IMR-90 (cell line): Measurements from ENCODE around the gene SV2C. TPM values are rescaled to one million over a fixed set of nuclear protein-coding genes. Genes with fewer than 3 reads are reported as not detected.

Experiments
- ATAC-seq: fragments of 200-7000 bp; cut with Tn5 transposase; 2 replicates; pipeline ENCODE4 v1.9.1; 2020; ENCODE audit warnings: low read depth, mild to moderate bottlenecking, moderate library complexity
- BruUV-seq: library from RNA; stranded (reverse); fragments of 400-500 nt; replicated peaks from 2 replicates; lab custom pipeline; 2021; lab: Mats Ljungman, UMichigan
- CTCF ChIA-PET: fragments of 300-600 bp; formaldehyde crosslinking; extraction: SDS; loops from one replicate; lab custom pipeline; 2021; ENCODE audit warnings: antibody characterized with exemption; lab: Yijun Ruan, JAX
- POLR2A ChIA-PET: fragments of 300-600 bp; sonication (Branson Sonifier 250); formaldehyde crosslinking; loops from one replicate; lab custom pipeline; 2022; ENCODE audit warnings: antibody characterized with exemption; ENCODE audit not compliant: unreplicated experiment; lab: Charles Lee
- DNase-seq: peaks from one replicate; pipeline ENCODE4 v3.0.0; 2013
- H2AFZ ChIP-seq: replicated peaks from 2 replicates; pipeline ENCODE3; 2013; ENCODE audit warnings: low read length, mild to moderate bottlenecking; ENCODE audit not compliant: poor library complexity
- H2AK5ac ChIP-seq: 2 replicates; pipeline ENCODE4 v1.6.1; 2013; ENCODE audit warnings: low read depth, low read length, inconsistent platforms
- H2AK9ac ChIP-seq: replicated peaks from 2 replicates; pipeline ENCODE3; 2013; ENCODE audit warnings: mild to moderate bottlenecking, low read depth, low read length, moderate library complexity; ENCODE audit not compliant: poor library complexity
- H2BK120ac ChIP-seq: 2 replicates; pipeline ENCODE4 v1.6.1; 2013; ENCODE audit warnings: low read depth, low read length, inconsistent platforms
- H2BK15ac ChIP-seq: 3 replicates; pipeline ENCODE4 v1.6.1; 2013; ENCODE audit warnings: low read depth, low read length, inconsistent platforms
- H2BK20ac ChIP-seq: 2 replicates; pipeline ENCODE4 v1.6.1; 2013; ENCODE audit warnings: low read depth, mild to moderate bottlenecking, inconsistent platforms, low read length, moderate library complexity
- H2BK5ac ChIP-seq: 2 replicates; pipeline ENCODE4 v1.6.1; 2013; ENCODE audit warnings: mild to moderate bottlenecking, low read depth, low read length, inconsistent platforms; ENCODE audit not compliant: poor library complexity, severe bottlenecking
- H3K14ac ChIP-seq: replicated peaks from 2 replicates; pipeline ENCODE4 v1.6.1; 2013; ENCODE audit warnings: low read depth, low read length, inconsistent platforms
- H3K18ac ChIP-seq: 2 replicates; pipeline ENCODE4 v1.6.1; 2013; ENCODE audit warnings: low read depth, low read length, control low read depth
- H3K23ac ChIP-seq: 2 replicates; pipeline ENCODE4 v1.6.1; 2013; ENCODE audit warnings: low read depth, low read length, inconsistent platforms
- H3K27ac ChIP-seq: 2 replicates; pipeline ENCODE4 v1.5.1; 2013; ENCODE audit warnings: mild to moderate bottlenecking, control low read depth, low read length; ENCODE audit not compliant: insufficient read depth
- H3K27me3 ChIP-seq: 2 replicates; pipeline ENCODE4 v1.6.1; 2013; ENCODE audit warnings: low read length; ENCODE audit not compliant: control insufficient read depth, insufficient read depth
- H3K36me3 ChIP-seq: 2 replicates; pipeline ENCODE4 v1.6.1; 2013; ENCODE audit warnings: low read length, mixed read lengths; ENCODE audit not compliant: control insufficient read depth, insufficient read depth
- H3K4ac ChIP-seq: 2 replicates; pipeline ENCODE4 v1.6.1; 2013; ENCODE audit warnings: low read depth, low read length, inconsistent platforms
- H3K4me1 ChIP-seq: 2 replicates; pipeline ENCODE4 v1.6.1; 2013; ENCODE audit warnings: low read length, mixed read lengths; ENCODE audit not compliant: control insufficient read depth, insufficient read depth
- H3K4me2 ChIP-seq: 2 replicates; pipeline ENCODE4 v1.6.1; 2013; ENCODE audit warnings: low read depth, mild to moderate bottlenecking, control low read depth, low read length, moderate library complexity
- H3K4me3 ChIP-seq: 2 replicates; pipeline ENCODE4 v1.5.1; 2013; ENCODE audit warnings: low read depth, mild to moderate bottlenecking, control low read depth, low read length, moderate library complexity; ENCODE audit not compliant: insufficient read depth
- H3K56ac ChIP-seq: 2 replicates; pipeline ENCODE4 v1.6.1; 2013; ENCODE audit warnings: low read length, inconsistent platforms; ENCODE audit not compliant: insufficient read depth; ENCODE audit errors: extremely low read depth
- H3K79me1 ChIP-seq, 2 experiments: 2 replicates each; pipeline ENCODE4 v1.6.1; 2013; ENCODE audit warnings: low read length in 2 of 2, inconsistent platforms in 1 of 2, low read depth in 1 of 2
- H3K9ac ChIP-seq: 2 replicates; pipeline ENCODE4 v1.6.1; 2013; ENCODE audit warnings: low read depth, low read length, control low read depth
- H3K9me1 ChIP-seq: 2 replicates; pipeline ENCODE4 v1.6.1; 2013; ENCODE audit warnings: low read length, inconsistent platforms; ENCODE audit not compliant: insufficient read depth
- H3K9me3 ChIP-seq: 2 replicates; pipeline ENCODE4 v1.6.1; 2013; ENCODE audit warnings: low read length; ENCODE audit not compliant: control insufficient read depth, insufficient read depth
- H4K20me1 ChIP-seq: 2 replicates; pipeline ENCODE4 v1.6.1; 2013; ENCODE audit warnings: low read length, inconsistent platforms; ENCODE audit not compliant: insufficient read depth
- H4K5ac ChIP-seq: 2 replicates; pipeline ENCODE4 v1.6.1; 2013; ENCODE audit warnings: mild to moderate bottlenecking, low read depth, low read length, control low read depth
- H4K8ac ChIP-seq, 2 experiments: 2 replicates each; pipeline ENCODE4 v1.6.1; 2013; ENCODE audit warnings: low read depth in 2 of 2, low read length in 2 of 2, control low read depth in 1 of 2, inconsistent platforms in 1 of 2
- H4K91ac ChIP-seq: 2 replicates; pipeline ENCODE4 v1.6.1; 2013; ENCODE audit warnings: low read depth, low read length, inconsistent platforms; ENCODE audit not compliant: insufficient read depth
- RAD21 ChIP-seq: IDR thresholded peaks from 2 replicates; pipeline ENCODE4 v1.6.1; 2012; ENCODE audit warnings: low read length, improper control_type of control experiment
- USF2 ChIP-seq: fragments of 150-350 bp; IDR thresholded peaks from 2 replicates; pipeline ENCODE4 v1.6.1; 2017; ENCODE audit warnings: mild to moderate bottlenecking, antibody characterized with exemption, low read length, low read depth
- WGBS, 2 experiments: methylation state at CpG; one replicate each; pipeline versions ENCODE4 v1.1.5 to v1.1.7; 2013; ENCODE audit warnings: missing lambda C conversion rate in 2 of 2; ENCODE audit not compliant: insufficient read length in 1 of 2; ENCODE audit errors: extremely low coverage in 2 of 2; 5-methylcytosine and 5-hydroxymethylcytosine counted together
- dilution Hi-C: fragments of 300-500 bp; cut with HindIII; formaldehyde crosslinking; loops from one replicate; pipeline ENCODE4 v1.14.3; 2018; ENCODE audit warnings: low sequenced_read_pairs; ENCODE audit not compliant: unreplicated experiment
- in situ Hi-C: fragments of 300-500 bp; cut with MboI; formaldehyde crosslinking; loops from 3 replicates; pipeline ENCODE4 v1.14.3; 2019; ENCODE audit warnings: low sequenced_read_pairs, inconsistent platforms, mixed read lengths
- intact Hi-C: fragments of 100-400 bp; cut with micrococcal nuclease; formaldehyde crosslinking; loops from 2 replicates; pipeline ENCODE4 v1.10.0; 2022
- polyA plus RNA-seq, 3 experiments: library from polyadenylated mRNA; depleted of rRNA; stranded (reverse); fragments of >200 nt; gene quantifications; 2 replicates each; pipeline ENCODE4 v1.2.3, GENCODE V29; 2012; ENCODE audit warnings: low replicate concordance in 1 of 3
- total RNA-seq: library from RNA; depleted of rRNA; stranded (reverse); fragments of >200 nt; gene quantifications from 2 replicates; pipeline ENCODE4 v1.2.3, GENCODE V29; 2012

The SV2C gene
- total and polyA plus RNA-seq, 2 of the 4 experiments (the other 2 are of a cell fraction), result not detected

GRCh38 chr5:76040806-76041205 is 42.4 kb upstream of the SV2C start:
- Histone ChIP-seq H3K9me3 (peaks cover 3% of the 10 kb centered on the region; the same call in 1 of the 2 replicates), H3K9me1 (no peaks in the 10 kb centered on the region), H3K27ac (no peak overlapping the region), H3K4ac (no peak overlapping the region), H4K8ac (no peak overlapping the region), H2BK120ac (no peak overlapping the region), H3K27me3 (no peaks in the 10 kb centered on the region), H2BK5ac (no peak overlapping the region), H3K4me2 (no peak overlapping the region), H4K5ac (no peak overlapping the region), H2AK9ac (no peak overlapping the region), H2AK5ac (no peak overlapping the region), H3K4me1 (no peaks in the 10 kb centered on the region), H3K56ac (no peak overlapping the region), H3K36me3 (no peaks in the 10 kb centered on the region), H3K79me1 (no peaks in the 10 kb centered on the region), H4K20me1 (no peaks in the 10 kb centered on the region), H2BK20ac (no peak overlapping the region), H2BK15ac (no peak overlapping the region), H3K9ac (no peak overlapping the region), H3K4me3 (no peak overlapping the region), H3K18ac (no peak overlapping the region), H2AFZ (no peak overlapping the region), H3K14ac (no peak overlapping the region), H3K23ac (no peak overlapping the region), H4K91ac (no peak overlapping the region)
- ATAC-seq, result no peak
- no CpG with 5 or more reads among the region's 2 CpGs for WGBS, 2 experiments
- intact Hi-C loops, result no loop called here
- POLR2A ChIA-PET, result no interaction called here
- CTCF ChIA-PET, result no interaction called here
- dilution Hi-C loops, result no loop called here
- TF ChIP-seq USF2 (no peak), RAD21 (no peak)
- in situ Hi-C loops, result no loop called here
- no TSS peak for BruUV-seq
- no peak for DNase-seq
